Measurements from ENCODE around the gene IRGQ.
"Not testable (repeated sequence)": the region's sequence is repeated elsewhere in the genome, so short reads cannot be mapped to it uniquely, and the experiment has no call there.

IRGQ gene

GRCh38 chr19:43607238-43608205 lies 11.6 kb upstream of the IRGQ start:
- no peak for TF ChIP-seq CTCF (IDR thresholded peaks at IDR 0.05; ENCODE audit: insufficient read depth, low read depth, low read length, missing control alignments)
- H3K4me3 ChIP-seq (ENCODE audit: low read depth, low read length): no peak overlapping the region
- no peak for DNase-seq (ENCODE audit: low read depth)

- no peak for DNase-seq (ENCODE audit: low read depth)
- TF ChIP-seq CTCF (IDR thresholded peaks at IDR 0.05; ENCODE audit: insufficient read depth, low read depth, low read length, missing control alignments): no peak
- no peak overlapping the region for H3K4me3 ChIP-seq (ENCODE audit: low read depth, low read length)
Measured at GRCh38 chr19:43606569-43607229, 10.8 kb upstream of the IRGQ start.

- no peak for DNase-seq (ENCODE audit: low read depth)
- no peak for TF ChIP-seq CTCF (IDR thresholded peaks at IDR 0.05; ENCODE audit: insufficient read depth, low read depth, low read length, missing control alignments)
- no peak overlapping the region for H3K4me3 ChIP-seq (ENCODE audit: low read depth, low read length)
Measured at GRCh38 chr19:43605875-43606568, 10.1 kb upstream of the IRGQ start.

- DNase-seq (ENCODE audit: low read depth); H3K4me3 ChIP-seq (ENCODE audit: low read depth, low read length): not testable (repeated sequence)
Measured at GRCh38 chr19:43600326-43600725, 4.4 kb upstream of the IRGQ start.

GRCh38 chr19:43599635-43600295 lies 3.8 kb upstream of the IRGQ start:
- TF ChIP-seq CTCF (IDR thresholded peaks at IDR 0.05; ENCODE audit: insufficient read depth, low read depth, low read length, missing control alignments): no peak
- no peak for DNase-seq (ENCODE audit: low read depth)
- no peak overlapping the region for H3K4me3 ChIP-seq (ENCODE audit: low read depth, low read length)

GRCh38 chr19:43598445-43599240 lies 2.7 kb upstream of the IRGQ start:
- no peak for DNase-seq (ENCODE audit: low read depth)
- no peak for TF ChIP-seq CTCF (IDR thresholded peaks at IDR 0.05; ENCODE audit: insufficient read depth, low read depth, low read length, missing control alignments)
- no peak overlapping the region for H3K4me3 ChIP-seq (ENCODE audit: low read depth, low read length)

All from GM12865 (cell line).